CD14-positive monocyte (primary cell): Measurements from ENCODE around the gene RASD1. TPM values are rescaled to one million over a fixed set of nuclear protein-coding genes. Genes with fewer than 3 reads are reported as not detected.

Source experiments
- DNase-seq, 3 donors: peaks; one replicate each; pipeline ENCODE4 v3.0.0-alpha.2; 2011 to 2022
- H2AFZ ChIP-seq: 2 replicates; pipeline ENCODE4 v1.6.0; 2012; ENCODE audit warnings: mild to moderate bottlenecking, low read depth, low read length, inconsistent platforms; ENCODE audit not compliant: insufficient read depth, poor library complexity, severe bottlenecking
- H3K27ac ChIP-seq, 2 donors: 1 replicate in 1 of 2; 2 replicates in 1 of 2; pipeline ENCODE4 v1.5.1; 2012 to 2013; ENCODE audit warnings: low read length in 2 of 2, control low read depth in 1 of 2, inconsistent platforms in 1 of 2, low read depth in 1 of 2, mild to moderate bottlenecking in 1 of 2
- H3K27me3 ChIP-seq, 2 donors: one replicate each; pipeline versions ENCODE4 v1.6.0 to v1.6.1; 2011 to 2013; ENCODE audit warnings: low read length in 2 of 2; ENCODE audit not compliant: control insufficient read depth in 2 of 2, insufficient read depth in 2 of 2
- H3K36me3 ChIP-seq, 2 donors: replicated peaks in 1 of 2; 1 replicate in 1 of 2; 2 replicates in 1 of 2; pipeline versions ENCODE4 v1.5.1 to v1.6.1; 2012 to 2013; ENCODE audit warnings: low read length in 2 of 2, control low read depth in 1 of 2, inconsistent platforms in 1 of 2, mild to moderate bottlenecking in 1 of 2; ENCODE audit not compliant: insufficient read depth in 2 of 2, control insufficient read depth in 1 of 2
- H3K4me1 ChIP-seq, 2 donors: 1 replicate in 1 of 2; 2 replicates in 1 of 2; pipeline versions ENCODE4 v1.5.1 to v1.6.1; 2012 to 2013; ENCODE audit warnings: low read length in 2 of 2, control low read depth in 1 of 2, inconsistent platforms in 1 of 2, mild to moderate bottlenecking in 1 of 2, moderate library complexity in 1 of 2; ENCODE audit not compliant: insufficient read depth in 2 of 2, control insufficient read depth in 1 of 2
- H3K4me2 ChIP-seq: replicated peaks from 2 replicates; pipeline ENCODE3; 2012; ENCODE audit warnings: low read length, moderate library complexity, mild to moderate bottlenecking; ENCODE audit not compliant: poor library complexity, severe bottlenecking; ENCODE audit errors: extremely low read depth
- H3K4me3 ChIP-seq, 3 experiments: fragments of 200-600 bp in 1 of 3; sonication (generic) in 1 of 3; replicated peaks in 1 of 3; 1 replicate in 2 of 3; 2 replicates in 1 of 3; pipeline ENCODE4 v1.5.1; 2011 to 2013; ENCODE audit warnings: low read length in 3 of 3, mild to moderate bottlenecking in 3 of 3, control low read depth in 2 of 3, low read depth in 2 of 3, inconsistent platforms in 1 of 3, moderate library complexity in 1 of 3
- H3K79me2 ChIP-seq: 2 replicates; pipeline ENCODE4 v1.6.0; 2012; ENCODE audit warnings: mild to moderate bottlenecking, control low read depth, inconsistent platforms, low read length, moderate library complexity; ENCODE audit not compliant: insufficient read depth
- H3K9ac ChIP-seq: 2 replicates; pipeline ENCODE4 v1.6.0; 2017; ENCODE audit warnings: low read length, mild to moderate bottlenecking; ENCODE audit not compliant: insufficient read depth, poor library complexity, severe bottlenecking
- H3K9me3 ChIP-seq, 2 donors: replicated peaks in 1 of 2; 1 replicate in 1 of 2; 2 replicates in 1 of 2; pipeline versions ENCODE4 v1.5.1 to v1.6.1; 2012 to 2013; ENCODE audit warnings: low read length in 2 of 2, control low read depth in 1 of 2; ENCODE audit not compliant: control insufficient read depth in 1 of 2, insufficient read depth in 1 of 2
- H4K20me1 ChIP-seq: 2 replicates; pipeline ENCODE4 v1.6.0; 2012; ENCODE audit warnings: mild to moderate bottlenecking, low read length, control low read depth, moderate library complexity; ENCODE audit not compliant: insufficient read depth
- H3K27ac Mint-ChIP-seq, 7 donors: one replicate each; pipeline ENCODE4 v1.8.0; 2020; ENCODE audit warnings: mild to moderate bottlenecking in 7 of 7, mixed read lengths in 7 of 7, moderate library complexity in 6 of 7, inconsistent platforms in 2 of 7
- H3K27me3 Mint-ChIP-seq, 3 donors: one replicate each; pipeline ENCODE4 v1.8.0; 2021 to 2022; ENCODE audit warnings: low read depth in 3 of 3, mild to moderate bottlenecking in 3 of 3, mixed read lengths in 3 of 3, moderate library complexity in 3 of 3, inconsistent platforms in 1 of 3
- H3K36me3 Mint-ChIP-seq, 2 donors: one replicate each; pipeline ENCODE4 v1.8.0; 2020; ENCODE audit warnings: mixed read lengths in 2 of 2, inconsistent platforms in 1 of 2, mild to moderate bottlenecking in 1 of 2
- H3K4me1 Mint-ChIP-seq: one replicate; pipeline ENCODE4 v1.8.0; 2020; ENCODE audit warnings: mild to moderate bottlenecking, mixed read lengths
- H3K4me3 Mint-ChIP-seq, 2 donors: one replicate each; pipeline ENCODE4 v1.8.0; 2020; ENCODE audit warnings: mild to moderate bottlenecking in 2 of 2, mixed read lengths in 2 of 2, moderate library complexity in 1 of 2
- H3K9me3 Mint-ChIP-seq, 7 donors: one replicate each; pipeline ENCODE4 v1.8.0; 2020 to 2022; ENCODE audit warnings: mixed read lengths in 7 of 7, mild to moderate bottlenecking in 6 of 7, moderate library complexity in 6 of 7, inconsistent platforms in 2 of 7
- WGBS: methylation state at CpG from one replicate; pipeline ENCODE4 v1.1.5; 2013; ENCODE audit warnings: missing lambda C conversion rate; ENCODE audit not compliant: insufficient coverage; 5-methylcytosine and 5-hydroxymethylcytosine counted together
- intact Hi-C, 2 donors: fragments of 100-400 bp; cut with micrococcal nuclease; formaldehyde crosslinking; loops; one replicate each; pipeline versions ENCODE4 v1.15.0 to v1.15.1; 2023
- polyA plus RNA-seq, 3 donors: library from polyadenylated mRNA; depleted of rRNA in 1 of 3; unstranded in 2 of 3; stranded (reverse) in 1 of 3; fragments of 300-500 nt in 2 of 3; fragments of >200 nt in 1 of 3; fragmentation: Illumina TruSeq in 2 of 3; gene quantifications; 1 replicate in 2 of 3; 2 replicates in 1 of 3; pipeline ENCODE4 v1.2.3, GENCODE V29; 2012 to 2021
- TF ChIP-seq, protein P1 (sequence below): fragments of 200-600 bp; IDR thresholded peaks from one replicate; pipeline ENCODE4 v1.8.0; 2022; ENCODE audit warnings: antibody characterized with exemption, mild to moderate bottlenecking

RASD1 gene
- polyA plus RNA-seq, 3 donors, result 0.88 to 12.4 (median 1.3) TPM

DNA sequence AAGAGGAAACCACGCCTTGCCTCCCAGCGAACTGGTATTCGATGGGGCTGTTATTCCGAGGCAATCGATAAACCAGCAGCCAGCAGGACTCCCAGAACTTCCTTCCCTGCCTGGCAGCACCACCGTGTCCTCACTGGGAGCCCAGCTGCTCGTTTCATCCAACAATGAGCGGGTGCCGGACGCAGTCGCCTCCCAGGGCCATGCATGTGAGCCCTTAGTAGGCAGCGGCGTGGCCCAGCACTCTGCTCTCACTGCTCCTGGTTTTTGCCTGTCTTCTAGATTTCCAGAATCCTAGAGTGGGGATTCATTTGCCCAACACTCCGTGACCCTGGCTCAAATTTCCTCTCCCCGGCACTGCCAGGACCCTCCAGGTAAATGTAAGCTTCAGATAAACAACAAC, 29.1 kb upstream of the RASD1 start:
- no peaks in the 10 kb centered on the region for H3K27me3 ChIP-seq
- H3K27ac ChIP-seq, result no peak overlapping the region
- H3K9ac ChIP-seq, result no peak overlapping the region
- DNase-seq, result no peak
- peaks cover 0 to 2% (median 0%) of the 10 kb centered on the region in 3 donors for H3K27me3 Mint-ChIP-seq
- no peaks in the 10 kb centered on the region for H3K79me2 ChIP-seq
- no peak overlapping the region for H2AFZ ChIP-seq
- H3K27ac Mint-ChIP-seq, result peak overlapping the region in 1 of 7 donors; percentile 56
- H3K4me3 ChIP-seq, result no peak overlapping the region
- peaks cover 0 to 2% (median 0%) of the 10 kb centered on the region in 7 donors for H3K9me3 Mint-ChIP-seq
- no peak overlapping the region for H3K4me3 Mint-ChIP-seq
- 72% methylated on average over 15 of the region's 15 CpGs for WGBS
- no peaks in the 10 kb centered on the region for H3K4me1 Mint-ChIP-seq
- H3K9me3 ChIP-seq, result no peaks in the 10 kb centered on the region
- intact Hi-C loops, result no loop called here
- TF ChIP-seq, protein P1, sequence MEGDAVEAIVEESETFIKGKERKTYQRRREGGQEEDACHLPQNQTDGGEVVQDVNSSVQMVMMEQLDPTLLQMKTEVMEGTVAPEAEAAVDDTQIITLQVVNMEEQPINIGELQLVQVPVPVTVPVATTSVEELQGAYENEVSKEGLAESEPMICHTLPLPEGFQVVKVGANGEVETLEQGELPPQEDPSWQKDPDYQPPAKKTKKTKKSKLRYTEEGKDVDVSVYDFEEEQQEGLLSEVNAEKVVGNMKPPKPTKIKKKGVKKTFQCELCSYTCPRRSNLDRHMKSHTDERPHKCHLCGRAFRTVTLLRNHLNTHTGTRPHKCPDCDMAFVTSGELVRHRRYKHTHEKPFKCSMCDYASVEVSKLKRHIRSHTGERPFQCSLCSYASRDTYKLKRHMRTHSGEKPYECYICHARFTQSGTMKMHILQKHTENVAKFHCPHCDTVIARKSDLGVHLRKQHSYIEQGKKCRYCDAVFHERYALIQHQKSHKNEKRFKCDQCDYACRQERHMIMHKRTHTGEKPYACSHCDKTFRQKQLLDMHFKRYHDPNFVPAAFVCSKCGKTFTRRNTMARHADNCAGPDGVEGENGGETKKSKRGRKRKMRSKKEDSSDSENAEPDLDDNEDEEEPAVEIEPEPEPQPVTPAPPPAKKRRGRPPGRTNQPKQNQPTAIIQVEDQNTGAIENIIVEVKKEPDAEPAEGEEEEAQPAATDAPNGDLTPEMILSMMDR, result no peak
- H4K20me1 ChIP-seq, result no peaks in the 10 kb centered on the region
- no peak overlapping the region for H3K4me2 ChIP-seq
- H3K4me1 ChIP-seq, result no peaks in the 10 kb centered on the region
- H3K36me3 Mint-ChIP-seq, result peaks cover 0 to 2% of the 10 kb centered on the region in 2 donors
- no peaks in the 10 kb centered on the region for H3K36me3 ChIP-seq

DNA sequence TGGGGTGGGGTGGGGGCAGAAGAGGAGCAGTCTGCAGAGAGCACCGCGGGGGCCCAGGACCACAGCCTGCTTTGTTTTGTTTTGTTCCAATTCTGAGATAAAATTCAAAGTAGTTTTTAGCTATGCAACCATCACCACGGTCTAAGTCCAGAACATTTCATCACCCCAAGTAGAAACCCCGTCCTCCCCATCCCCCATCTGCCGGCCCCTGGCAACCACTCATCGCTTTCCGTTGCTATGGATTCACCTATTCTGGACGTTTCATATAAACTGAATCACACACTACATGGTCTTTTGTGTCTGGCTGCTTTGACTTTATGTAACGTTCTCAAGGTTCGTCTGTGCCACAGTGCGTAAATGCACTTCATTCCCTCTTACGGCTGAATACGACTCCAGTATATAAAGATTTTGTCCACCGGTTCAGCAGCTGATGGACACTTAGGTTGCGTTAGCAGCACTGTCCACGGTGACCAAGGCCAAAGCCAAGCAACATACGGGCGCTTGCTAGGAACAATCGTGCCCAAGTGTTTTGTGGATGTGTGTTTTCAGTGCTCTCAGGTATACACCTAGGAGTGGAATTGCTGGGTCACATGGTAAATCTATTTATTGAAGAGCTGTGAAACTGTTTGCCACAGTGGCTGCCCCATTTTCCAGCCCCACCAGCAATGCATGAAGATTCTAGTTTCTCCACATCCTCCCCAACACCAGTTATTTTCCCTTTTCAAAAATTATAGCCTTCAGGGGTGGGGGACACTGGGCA, 27.7 kb upstream of the RASD1 start:
- Histone ChIP-seq H3K9ac (no peak overlapping the region), H3K4me2 (no peak overlapping the region), H3K27me3 (no peaks in the 10 kb centered on the region), H2AFZ (no peak overlapping the region), H3K9me3 (no peaks in the 10 kb centered on the region), H4K20me1 (no peaks in the 10 kb centered on the region), H3K79me2 (no peaks in the 10 kb centered on the region), H3K27ac (no peak overlapping the region), H3K36me3 (no peaks in the 10 kb centered on the region), H3K4me3 (no peak overlapping the region), H3K4me1 (no peaks in the 10 kb centered on the region)
- TF ChIP-seq, protein P1, result no peak
- Mint-ChIP-seq H3K9me3 (peaks cover 0 to 2% (median 0%) of the 10 kb centered on the region in 7 donors), H3K4me3 (no peak overlapping the region), H3K36me3 (peaks cover 0 to 4% of the 10 kb centered on the region in 2 donors), H3K4me1 (no peaks in the 10 kb centered on the region), H3K27me3 (no peaks in the 10 kb centered on the region), H3K27ac (peak overlapping the region in 1 of 7 donors; percentile 36)
- WGBS, result 87% methylated on average over 14 of the region's 19 CpGs
- DNase-seq, result no peak
- intact Hi-C loops, result no loop called here
